Left kidney (tissue), 2 donors: ENCODE data around the gene RASSF7. TPM values are rescaled to one million over a fixed set of nuclear protein-coding genes. Genes with fewer than 3 reads are reported as not detected.

Experiments used
- DNase-seq: peaks from one replicate; pipeline ENCODE4 v3.0.0-alpha.2; 2013
- polyA plus RNA-seq: library from polyadenylated mRNA; unstranded; fragments of 120-200 nt; gene quantifications from one replicate; pipeline ENCODE4 v1.2.1, GENCODE V29; 2013; ENCODE audit not compliant: insufficient read length

Gene RASSF7
- polyA plus RNA-seq, 1 donor, result 34.9 TPM

GRCh38 chr11:531919-532526 lies 28.7 kb upstream of the RASSF7 start:
- no peak for DNase-seq

GRCh38 chr11:532527-532985 lies 28.2 kb upstream of the RASSF7 start:
- no peak for DNase-seq

GRCh38 chr11:532986-533585 lies 27.7 kb upstream of the RASSF7 start:
- DNase-seq, result no peak

- DNase-seq, result no peak
Measured at GRCh38 chr11:533586-534395, 27.0 kb upstream of the RASSF7 start.

- no peak for DNase-seq
Measured at GRCh38 chr11:534396-535209, 26.2 kb upstream of the RASSF7 start.

GRCh38 chr11:535210-535518 lies 25.6 kb upstream of the RASSF7 start:
- DNase-seq, result no peak

- peak; percentile 94 for DNase-seq
Measured at GRCh38 chr11:535519-536454, 25.0 kb upstream of the RASSF7 start, which contains the start of gene HRAS. HRAS (minus strand) TSS chr11:535576.

- DNase-seq, result peak; percentile 77
Measured at GRCh38 chr11:536841-537621, 23.7 kb upstream of the RASSF7 start, which contains the start of gene LRRC56. LRRC56 (plus strand) TSS chr11:537527; CDS start chr11:540685, 3,158 bp downstream.

GRCh38 chr11:537622-538430 lies 22.9 kb upstream of the RASSF7 start:
- DNase-seq, result no peak

GRCh38 chr11:538431-539051 lies 22.2 kb upstream of the RASSF7 start:
- DNase-seq, result no peak

- DNase-seq, result no peak
Measured at GRCh38 chr11:539971-540481, 20.7 kb upstream of the RASSF7 start.

- no peak for DNase-seq
Measured at GRCh38 chr11:540583-541432, 20.0 kb upstream of the RASSF7 start.

GRCh38 chr11:541433-541885 lies 19.3 kb upstream of the RASSF7 start:
- DNase-seq, result no peak

- no peak for DNase-seq
Measured at GRCh38 chr11:544817-545166, 16.0 kb upstream of the RASSF7 start.

GRCh38 chr11:545171-545570 lies 15.6 kb upstream of the RASSF7 start:
- DNase-seq, result no peak

GRCh38 chr11:548700-549603 lies 11.8 kb upstream of the RASSF7 start:
- DNase-seq, result no peak
